A673 (cell line): ENCODE measurements around the gene BEX3.

Experiments
- CTCF ChIP-seq: fragments of 300-800, 200-600 bp; sonication (generic); conservative IDR thresholded peaks from 2 replicates; pipeline ENCODE4 v1.5.1; 2017; ENCODE audit warnings: low read depth, mild to moderate bottlenecking, antibody characterized with exemption, low read length, moderate library complexity, mixed read lengths
- EZH2 ChIP-seq: fragments of 200-600 bp; sonication (generic); IDR thresholded peaks from 2 replicates; pipeline ENCODE4 v1.6.1; 2017; ENCODE audit warnings: borderline replicate concordance, low read depth, mild to moderate bottlenecking, mixed read lengths, antibody characterized with exemption, low read length; ENCODE audit not compliant: poor library complexity, severe bottlenecking

- TF ChIP-seq CTCF (no peak), EZH2 (no peak)
These were observed 6.5 kb downstream of the BEX3 start for GRCh38 chrX:103382877-103383276.
